Embryonic facial prominence (tissue), 1 donor: ENCODE data around the gene CYB5R3.
"Not testable (repeated sequence)": the region's sequence is repeated elsewhere in the genome, so short reads cannot be mapped to it uniquely, and the experiment has no call there.

ENCODE experiments used
- DNase-seq: peaks from one replicate; pipeline ENCODE4 v3.0.0-alpha.2; 2016; ENCODE audit errors: extremely low spot score

The CYB5R3 gene

DNA sequence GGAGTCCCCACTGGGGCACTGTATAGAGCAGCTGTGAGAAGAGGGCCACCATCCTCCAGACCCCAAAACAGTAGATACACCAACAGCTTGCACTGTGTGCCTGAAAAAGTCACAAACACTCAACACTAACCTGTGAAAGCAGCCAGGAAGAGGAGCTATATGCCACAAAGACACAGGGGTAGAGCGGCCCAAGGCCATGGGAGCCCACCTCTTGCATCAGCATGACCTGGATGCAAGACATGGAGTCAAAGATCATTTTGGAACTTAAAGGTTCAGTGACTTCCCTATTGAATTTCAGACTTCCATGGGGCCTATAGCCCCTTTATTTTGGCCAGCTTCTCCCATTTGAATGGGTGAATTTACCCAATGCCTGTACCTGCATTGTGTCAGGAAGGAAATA lies 29.7 kb upstream of the CYB5R3 start:
- DNase-seq: no peak

DNA sequence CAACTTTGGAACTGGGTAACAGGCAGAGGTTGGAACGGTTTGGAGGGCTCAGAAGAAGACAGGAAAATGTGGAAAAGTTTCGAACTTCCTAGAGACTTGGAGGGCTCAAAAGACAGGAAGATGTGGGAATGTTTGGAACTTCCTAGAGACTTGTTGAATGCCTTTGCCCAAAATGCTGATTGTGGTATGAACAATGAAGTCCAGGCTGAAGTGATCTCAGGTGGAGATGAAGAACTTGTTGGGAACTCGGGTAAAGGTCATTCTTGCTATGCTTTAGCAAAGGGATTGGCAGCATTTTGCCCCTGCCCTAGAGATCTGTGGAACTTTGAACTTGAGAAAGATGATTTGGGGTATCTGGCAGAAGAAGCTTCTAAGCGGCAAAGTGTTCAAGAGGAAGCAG lies 28.7 kb upstream of the CYB5R3 start:
- DNase-seq: not testable (repeated sequence)

DNA sequence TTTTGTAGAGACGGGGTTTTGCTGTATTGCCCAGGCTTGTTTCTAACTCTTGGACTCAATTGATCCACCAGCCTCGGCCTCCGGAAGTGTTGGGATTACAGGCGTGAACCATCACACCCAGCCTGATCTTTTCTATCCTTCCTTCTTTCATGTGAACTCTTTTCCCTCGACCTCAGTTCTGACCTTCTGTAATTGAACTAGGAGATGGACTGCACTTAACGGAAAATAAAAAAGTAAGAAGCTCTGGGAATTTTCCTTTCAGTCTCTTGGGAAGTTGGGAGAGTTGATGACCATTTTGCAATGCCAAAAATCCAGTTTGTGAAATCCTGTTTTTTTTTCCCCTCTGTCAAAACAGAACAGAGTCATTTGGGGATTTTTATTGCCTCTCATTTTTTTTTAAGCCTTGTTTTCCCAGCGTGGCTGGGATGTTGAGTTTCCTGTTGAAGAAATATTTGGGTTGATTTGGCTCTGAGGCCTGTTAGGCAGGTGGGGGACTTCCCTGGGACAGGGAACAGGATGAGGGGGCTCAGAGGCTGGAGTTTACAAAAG lies 26.9 kb upstream of the CYB5R3 start:
- no peak for DNase-seq

DNA sequence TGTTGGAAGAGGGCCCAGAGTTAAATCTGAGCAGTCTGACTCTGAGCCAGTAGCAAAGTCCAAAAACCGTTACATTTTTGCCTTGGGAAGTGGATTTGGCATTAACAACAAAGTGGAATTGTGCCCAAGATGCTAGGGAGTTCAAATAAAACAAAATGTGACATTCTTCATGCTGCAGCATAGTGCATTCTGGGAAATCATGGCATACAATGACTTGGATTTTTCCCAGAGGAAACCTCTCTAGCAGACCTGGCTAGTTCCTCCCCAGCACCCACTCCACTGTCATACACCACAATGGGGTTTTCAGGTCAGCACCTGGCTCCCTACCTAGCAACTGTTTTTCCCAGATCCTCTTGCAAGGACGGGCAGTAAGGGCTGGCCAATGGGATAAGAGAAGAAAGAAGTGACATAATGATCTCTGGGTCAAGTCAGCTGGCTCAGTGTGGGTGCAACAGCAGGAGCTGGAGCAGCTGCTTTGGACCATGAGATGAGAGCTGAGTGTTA lies 24.8 kb upstream of the CYB5R3 start:
- DNase-seq: no peak

DNA sequence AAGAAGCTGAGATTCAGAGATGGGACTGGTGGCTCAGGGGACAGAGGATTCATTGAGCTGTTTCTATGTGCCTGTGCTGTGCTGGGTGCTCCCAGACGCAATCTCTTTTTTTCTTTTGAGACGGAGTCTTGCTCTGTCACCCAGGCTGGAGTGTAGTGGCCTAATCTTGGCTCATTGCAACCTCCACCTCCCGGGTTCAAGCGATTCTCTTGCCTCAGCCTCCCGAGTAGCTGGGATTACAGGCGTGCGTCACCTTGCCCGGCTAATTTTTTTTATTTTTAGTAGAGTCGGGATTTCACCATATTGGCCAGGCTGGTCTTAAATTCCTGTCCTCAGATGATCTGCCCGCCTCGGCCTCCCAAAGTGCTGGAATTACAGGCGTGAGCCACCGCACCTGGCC lies 23.9 kb upstream of the CYB5R3 start:
- DNase-seq: not testable (repeated sequence)

DNA sequence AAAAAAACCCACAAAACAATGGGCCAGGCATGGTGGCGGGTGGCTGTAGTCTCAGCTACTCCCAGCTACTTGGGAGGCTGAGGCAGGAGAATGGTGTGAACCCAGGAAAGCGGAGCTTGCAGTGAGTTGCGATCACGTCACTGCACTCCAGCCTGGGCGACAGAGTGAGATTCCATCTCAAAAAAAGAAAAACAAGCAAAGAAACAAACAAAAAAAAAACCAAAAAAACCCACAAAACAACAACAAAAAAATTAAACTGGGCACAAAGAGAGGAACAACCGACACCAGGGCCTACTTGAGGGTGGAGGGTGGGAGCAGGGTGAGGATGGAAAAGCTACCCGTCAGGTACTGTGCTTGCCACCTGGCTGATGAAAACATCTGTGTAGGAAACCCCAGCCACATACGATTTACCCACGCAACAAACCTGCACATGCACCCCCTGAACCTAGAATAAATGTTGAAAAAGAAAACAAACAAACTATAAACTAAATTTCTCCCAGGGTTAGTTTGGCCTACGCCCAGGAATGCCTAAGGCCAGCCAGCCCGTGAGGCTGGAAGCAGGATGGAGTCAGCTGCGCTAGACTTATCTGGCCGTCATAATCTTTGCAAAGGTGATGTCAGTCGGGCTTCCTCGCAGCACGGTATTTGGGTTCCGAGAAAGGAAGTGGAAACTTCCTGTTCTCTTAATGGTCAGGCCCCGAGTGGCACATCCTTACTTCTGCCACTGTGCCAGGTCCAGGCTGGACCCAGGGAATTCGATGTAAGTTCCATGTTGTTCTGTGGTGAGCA lies 21.9 kb upstream of the CYB5R3 start:
- no peak for DNase-seq

DNA sequence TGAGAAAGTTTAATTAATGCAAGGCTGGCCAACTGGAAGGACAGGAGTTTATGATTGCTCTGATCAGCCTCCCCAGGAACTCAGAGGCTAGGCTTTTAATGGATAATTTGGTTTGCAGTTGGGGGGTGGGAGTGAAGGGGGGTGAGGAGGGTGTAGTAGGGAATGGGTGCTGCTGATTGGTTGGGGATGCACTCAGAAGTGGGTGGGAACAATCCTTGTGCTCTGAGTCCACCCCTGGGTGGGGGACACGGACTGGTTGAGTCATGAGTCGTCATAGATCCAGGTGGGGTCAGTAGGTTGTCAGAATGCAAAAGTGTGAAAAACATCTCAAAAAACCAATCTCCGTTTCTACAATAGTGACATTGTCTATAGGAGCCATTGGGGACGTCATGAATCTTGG lies 20.9 kb upstream of the CYB5R3 start:
- DNase-seq: no peak

DNA sequence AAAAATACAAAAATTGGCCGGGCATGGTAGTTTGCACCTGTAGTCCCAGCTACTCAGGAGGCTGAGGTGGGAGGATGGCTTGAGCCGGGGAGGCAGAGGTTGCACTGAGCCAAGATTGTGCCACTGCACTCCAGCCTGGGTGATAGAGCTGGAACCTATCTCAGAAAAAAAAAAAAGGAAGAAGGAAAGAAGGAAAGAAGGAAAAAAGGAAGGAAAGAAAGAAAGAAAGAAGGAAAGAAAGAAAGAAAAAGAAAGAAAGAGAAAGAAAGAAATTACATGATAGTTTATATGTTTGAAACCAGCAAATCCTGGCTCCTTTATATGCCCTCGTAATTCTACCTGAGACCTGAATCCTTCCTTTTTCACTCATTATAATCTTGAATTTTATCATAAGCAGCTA lies 17.2 kb upstream of the CYB5R3 start:
- DNase-seq: not testable (repeated sequence)

DNA sequence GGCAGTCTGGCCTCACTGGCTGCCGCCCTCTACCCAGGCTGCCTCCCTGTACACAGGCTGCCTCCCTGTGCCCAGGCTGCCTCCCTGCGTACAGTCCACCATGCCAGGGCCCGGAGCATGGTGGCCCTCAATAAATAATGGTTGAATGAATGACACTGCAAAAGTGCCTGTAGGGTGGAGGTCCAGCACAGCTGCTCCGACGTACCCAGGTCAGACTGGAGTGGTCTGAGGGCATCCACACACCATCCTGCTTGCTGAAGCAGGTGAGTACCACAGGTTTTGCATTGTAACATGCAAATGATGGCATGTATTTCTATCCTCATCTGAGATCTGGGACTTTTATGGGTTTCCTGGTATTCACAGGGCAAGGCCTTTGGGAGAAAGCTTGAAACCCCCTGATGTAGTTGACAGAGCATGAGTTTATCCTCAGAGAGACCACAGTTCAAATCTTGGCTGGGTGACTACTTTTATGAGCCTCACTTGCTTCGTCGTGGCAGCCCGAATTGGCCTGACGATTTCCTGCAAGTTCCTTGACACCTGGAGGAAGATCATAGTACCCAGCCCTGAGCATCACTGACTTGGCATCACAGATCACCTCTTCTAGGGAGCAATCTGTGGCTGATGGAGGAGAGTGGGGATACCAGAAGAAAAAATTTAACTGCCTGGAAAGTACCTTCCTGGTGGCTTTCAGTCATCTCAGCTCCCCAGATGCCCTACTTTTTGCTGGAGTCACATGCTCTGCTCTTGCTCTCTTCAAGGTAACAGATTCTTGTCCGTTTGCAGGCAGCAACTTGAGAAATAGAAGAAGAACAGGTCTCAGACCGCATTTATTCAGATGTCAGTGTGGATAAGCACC lies 16.0 kb upstream of the CYB5R3 start:
- no peak for DNase-seq

DNA sequence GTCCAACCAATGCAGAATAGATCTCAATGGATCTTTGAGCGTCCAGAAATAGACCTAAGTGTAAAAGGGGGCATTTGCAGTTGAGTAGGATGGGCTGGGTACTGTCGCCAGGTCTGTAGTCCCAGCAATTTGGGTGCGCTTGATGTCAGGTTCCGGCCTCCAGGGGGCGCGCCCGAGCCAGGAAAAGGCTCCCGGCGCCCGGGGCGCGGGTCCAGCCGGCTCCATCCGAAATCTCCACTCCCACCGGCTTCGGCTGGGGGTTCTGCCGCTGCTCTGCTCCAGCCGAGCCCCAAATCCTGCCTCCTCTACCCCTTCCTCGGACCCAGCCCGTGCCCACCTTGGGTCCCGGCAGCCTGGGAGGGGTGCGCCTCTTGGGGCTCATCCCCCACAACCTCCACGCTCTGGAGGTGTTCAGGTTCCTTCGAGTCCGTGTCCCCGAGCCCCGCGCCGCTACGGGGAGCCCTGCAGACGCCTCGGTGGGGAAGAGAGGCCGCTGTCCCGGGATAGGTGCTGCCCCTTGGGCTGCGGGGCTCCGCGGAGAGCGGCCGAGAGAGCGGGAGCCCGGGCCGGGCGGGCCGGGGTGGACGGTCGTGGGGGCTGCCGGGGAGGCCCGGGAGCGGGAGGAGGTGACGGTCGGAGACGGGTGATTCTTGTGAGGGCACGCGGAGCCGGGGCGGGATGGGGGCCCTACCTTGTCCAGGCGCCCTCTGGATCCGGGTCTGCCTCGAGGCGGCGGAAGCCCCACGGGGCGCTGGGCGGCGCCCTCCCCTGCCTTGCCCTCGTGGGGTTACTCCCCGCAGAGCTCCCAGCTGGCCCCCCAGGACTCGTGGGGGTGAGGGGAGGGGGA lies 13.0 kb upstream of the CYB5R3 start:
- DNase-seq: no peak

DNA sequence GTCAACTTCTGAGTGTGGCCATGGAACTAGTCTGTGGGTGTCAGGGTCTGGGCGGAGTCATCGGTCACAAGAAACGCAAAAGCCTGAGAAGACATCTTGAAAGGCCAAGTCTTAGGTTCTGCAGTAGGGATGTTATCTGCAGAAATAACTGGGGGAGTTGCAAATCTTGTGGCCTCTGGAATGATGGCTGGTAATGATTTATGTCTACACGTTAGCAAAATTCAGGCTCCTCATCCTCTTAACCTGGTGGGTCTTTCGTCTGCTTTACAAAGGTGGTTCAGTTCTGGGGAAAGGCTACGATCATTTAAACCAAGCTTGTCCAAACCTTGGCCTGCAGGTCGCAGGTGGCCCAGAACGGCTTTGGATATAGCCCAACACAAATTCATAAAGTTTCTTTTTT lies 7.4 kb upstream of the CYB5R3 start:
- no peak for DNase-seq

DNA sequence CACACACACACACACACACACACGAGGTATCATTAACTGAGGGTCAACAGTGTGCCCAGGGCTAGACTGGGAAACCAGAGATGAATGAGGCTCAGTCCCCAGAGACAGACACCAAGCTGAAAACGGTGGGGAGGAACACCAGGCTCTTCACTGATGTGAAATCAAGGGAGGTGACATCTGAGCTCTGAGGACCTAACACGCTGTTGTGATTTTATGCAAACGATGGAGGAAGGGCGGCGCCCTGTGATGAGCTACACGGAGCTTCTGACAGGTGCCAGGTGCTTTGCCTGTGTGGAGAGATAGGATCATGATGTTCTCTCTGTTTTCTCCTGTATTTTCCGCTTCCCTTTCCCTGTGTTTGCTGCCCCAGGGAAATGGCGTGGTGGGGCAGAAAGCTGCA lies 6.5 kb upstream of the CYB5R3 start:
- DNase-seq: no peak

DNA sequence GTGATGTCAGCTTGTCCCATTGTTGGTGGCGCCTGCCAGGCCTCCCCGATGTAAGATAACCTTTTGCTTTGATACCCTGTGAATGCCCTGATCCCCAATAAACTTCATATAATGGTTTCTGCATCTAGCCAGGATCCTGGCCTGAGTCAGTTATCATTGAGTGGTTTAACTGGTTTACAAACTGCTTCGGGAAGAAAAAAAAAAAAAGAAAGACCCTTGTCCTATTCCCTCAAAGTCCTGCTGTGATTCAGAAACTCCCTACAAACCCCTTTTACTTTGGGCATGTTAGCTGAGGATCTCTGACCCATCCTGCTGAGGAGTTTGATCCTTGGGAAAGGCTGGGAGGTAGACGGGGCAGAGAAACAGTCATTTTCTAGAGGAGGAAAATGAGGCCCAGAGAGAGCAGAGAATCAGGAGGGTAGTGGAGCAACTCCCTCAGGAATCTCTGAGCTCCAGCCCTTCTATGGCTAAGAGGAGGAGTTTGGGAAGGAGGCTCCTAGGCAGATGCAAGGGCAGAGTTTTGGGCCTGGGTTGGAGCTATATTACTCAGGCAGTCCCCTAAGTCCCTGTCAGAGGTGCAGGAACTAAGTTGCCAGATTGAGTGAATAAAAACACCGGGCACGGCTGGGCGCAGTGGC lies 5.4 kb upstream of the CYB5R3 start:
- DNase-seq: no peak

DNA sequence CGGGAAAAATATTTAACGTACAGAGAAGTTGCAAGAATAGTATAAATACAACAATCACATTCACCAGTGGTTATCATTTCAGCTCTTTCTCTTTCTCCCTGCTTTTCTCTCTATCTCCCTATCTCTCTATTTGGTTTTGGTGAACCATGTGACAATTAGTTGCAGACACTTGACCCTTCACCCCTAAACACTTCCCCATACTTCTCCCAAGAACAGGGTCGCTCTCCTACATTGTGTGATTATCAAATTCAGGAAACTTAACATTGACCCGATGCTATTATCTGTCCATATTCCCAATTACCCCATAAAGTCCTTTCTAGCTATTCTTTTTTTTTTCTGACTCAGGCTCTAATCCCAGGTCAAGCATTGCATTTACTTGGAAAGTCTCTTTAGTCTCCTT lies 4.8 kb upstream of the CYB5R3 start:
- no peak for DNase-seq

DNA sequence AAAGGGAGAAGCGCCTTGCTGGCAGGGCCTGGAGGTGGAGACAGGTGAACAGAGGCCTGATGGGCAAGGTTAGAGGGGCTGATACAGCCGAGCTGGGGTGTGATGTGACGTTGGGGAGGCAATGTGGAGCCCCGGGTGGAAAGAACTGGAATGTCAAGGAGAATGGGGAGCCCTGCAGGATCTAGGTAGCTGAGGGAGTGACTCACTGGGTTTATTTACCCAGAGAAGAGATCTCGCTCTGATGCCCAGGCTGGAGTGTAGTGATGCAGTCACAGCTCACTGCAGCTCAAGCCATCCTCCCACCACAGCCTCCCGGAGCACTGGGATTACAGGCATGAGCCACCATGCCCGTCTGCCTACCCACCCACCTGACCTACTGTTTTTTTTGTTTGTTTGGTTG lies 1.9 kb upstream of the CYB5R3 start:
- no peak for DNase-seq

DNA sequence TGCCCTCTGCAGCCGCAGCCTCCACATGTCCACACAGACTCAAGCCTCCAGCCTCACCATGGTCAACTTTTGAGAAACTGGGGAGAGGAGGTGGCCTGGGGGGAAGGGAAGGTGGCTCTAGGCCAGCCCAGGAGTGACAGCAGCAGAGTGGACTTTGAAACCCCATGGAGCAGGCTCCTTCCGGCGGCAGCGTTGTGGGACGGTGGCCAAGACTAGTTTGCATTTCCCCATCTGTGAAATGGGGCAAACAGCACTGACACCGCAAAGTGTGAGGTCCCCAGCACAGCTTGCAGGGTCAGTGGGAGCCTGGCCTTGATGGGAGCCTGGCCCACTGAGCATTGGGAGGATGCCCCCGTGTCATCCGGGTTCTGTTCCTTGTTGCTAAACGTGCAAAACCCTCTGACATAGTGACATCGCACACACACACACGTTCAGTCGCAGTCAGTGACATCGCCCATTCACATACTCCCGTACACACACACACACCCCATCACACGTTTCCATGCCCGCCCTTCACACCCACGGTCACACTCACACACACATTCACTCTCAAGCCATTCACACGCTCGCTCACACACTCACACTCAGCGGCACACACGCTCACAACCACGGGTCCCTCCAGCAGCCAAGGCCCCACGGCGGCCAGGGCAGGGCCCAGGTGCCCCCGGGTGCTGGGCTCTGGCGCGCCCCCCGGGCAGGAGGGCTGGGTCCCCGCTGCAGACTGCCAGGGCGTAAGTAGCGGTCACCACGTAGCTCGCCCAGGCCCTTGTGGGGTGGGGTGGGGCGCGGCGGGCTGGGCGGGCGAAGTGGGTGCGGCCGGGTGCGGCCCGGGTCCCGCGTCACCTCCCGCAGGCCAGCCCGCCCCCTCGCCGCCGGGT lies 585 bp downstream of the CYB5R3 start:
- no peak for DNase-seq

DNA sequence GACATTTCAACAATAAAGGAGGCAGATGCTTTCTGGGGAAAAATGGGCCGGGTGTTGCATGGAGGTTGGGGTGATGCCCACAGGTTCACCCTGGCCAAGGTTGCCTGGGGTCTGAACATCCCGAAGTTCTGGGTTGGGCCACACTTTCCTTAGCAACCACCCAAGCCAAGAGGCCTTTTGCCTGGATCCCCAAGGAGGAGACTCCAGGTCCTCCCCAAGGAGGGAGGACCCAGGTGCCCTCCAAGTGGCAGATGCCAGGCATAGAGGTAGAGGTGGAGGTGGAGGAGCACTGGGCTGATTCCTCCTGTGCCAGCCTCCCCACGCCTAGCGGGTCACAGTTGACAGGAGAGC lies 1.2 kb downstream of the CYB5R3 start:
- no peak for DNase-seq

DNA sequence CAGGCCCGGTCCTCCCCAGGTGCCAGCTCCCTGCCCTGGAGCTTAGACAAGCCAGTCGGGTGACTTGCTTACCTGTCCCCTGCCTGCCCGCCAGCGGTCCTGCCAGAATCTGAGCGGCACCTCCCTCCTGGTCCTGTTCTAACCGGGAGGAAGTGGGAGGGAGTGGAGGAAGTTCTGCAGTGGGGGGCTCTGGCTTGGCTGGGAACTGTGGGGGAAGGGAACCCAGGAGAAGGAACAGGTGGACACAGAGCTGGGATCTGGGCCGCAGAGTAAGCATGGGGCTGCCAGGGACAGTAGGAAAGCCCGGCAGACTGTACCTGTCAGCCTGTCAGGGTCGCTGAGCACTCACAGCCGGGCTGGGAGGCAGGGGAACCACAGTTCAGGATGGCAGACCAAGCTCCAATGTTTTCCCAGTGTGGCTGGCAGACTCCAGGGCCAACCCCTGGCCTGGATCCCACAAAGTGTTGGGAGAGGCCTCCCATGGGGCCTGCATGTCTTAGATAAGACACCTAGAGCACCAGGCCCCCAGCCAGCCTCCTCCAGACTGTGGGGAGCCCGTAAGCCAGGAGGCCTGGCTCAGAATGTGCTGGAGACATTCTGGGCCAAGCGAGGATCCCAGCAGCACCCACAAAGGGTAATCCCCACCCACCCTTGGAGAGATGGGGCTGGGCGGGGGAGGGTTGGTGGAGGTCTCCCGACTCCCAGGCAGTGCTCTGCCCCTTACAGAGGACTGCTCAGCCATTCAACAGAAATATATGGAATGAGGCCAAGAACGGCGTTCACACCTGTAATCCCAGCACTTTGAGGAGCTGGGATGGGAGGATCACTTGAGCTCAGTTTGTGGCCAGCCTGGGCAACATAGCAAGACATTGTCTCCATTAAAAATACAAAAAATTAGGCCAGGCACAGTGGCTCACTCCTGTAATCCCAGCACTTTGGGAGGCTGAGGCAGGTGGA lies 2.3 kb downstream of the CYB5R3 start:
- no peak for DNase-seq

DNA sequence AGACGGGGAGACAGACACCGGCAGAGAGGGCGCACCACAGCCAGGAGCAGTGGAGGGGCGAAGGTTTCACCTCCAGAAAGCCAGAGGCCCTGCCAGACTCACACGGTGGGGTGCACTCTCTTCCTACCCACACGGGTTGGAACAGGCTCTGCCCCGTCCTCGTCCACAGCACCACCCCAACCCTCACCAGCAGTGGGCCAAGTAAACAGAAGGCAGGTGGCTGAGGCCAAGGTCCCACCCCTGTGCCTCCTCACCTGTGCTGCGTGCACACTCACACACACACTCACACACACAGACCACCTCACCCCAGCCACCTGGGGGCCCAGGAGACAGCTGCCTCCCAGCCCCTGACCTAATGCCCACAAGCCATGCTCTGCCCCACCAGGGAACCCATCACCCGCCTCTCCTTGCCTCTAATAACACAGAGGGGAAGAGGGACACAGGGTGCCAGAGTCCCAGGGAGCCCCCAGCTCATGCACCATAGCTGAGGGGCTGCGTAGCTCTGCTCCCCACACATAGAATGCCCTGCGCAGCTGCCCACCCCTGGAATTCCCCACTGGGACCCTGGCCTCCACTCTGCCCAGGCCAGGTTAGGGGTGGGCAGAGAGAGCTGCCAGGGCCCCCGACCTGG lies 3.1 kb downstream of the CYB5R3 start:
- no peak for DNase-seq
